Muscle of leg (tissue), 11 donors: Measurements from ENCODE around the gene ZNF740. TPM values are rescaled to one million over a fixed set of nuclear protein-coding genes. Genes with fewer than 3 reads are reported as not detected.

Experiments
- DNase-seq: peaks from one replicate; pipeline ENCODE4 v3.0.0; 2013
- H3K27ac ChIP-seq: one replicate; pipeline ENCODE4 v1.5.1; 2013; ENCODE audit warnings: mild to moderate bottlenecking, low read length, control low read depth
- H3K27me3 ChIP-seq: one replicate; pipeline ENCODE4 v1.6.1; 2013; ENCODE audit warnings: low read length; ENCODE audit not compliant: control insufficient read depth, insufficient read depth
- H3K36me3 ChIP-seq: one replicate; pipeline ENCODE4 v1.6.1; 2013; ENCODE audit warnings: low read length; ENCODE audit not compliant: control insufficient read depth, insufficient read depth
- H3K4me1 ChIP-seq: one replicate; pipeline ENCODE4 v1.6.1; 2013; ENCODE audit warnings: low read length; ENCODE audit not compliant: control insufficient read depth, insufficient read depth
- H3K4me3 ChIP-seq: one replicate; pipeline ENCODE4 v1.5.1; 2013; ENCODE audit warnings: low read length, control low read depth
- H3K9me3 ChIP-seq: replicated peaks from 2 replicates; pipeline ENCODE4 v1.6.1; 2013; ENCODE audit warnings: low read depth, low read length; ENCODE audit not compliant: control insufficient read depth
- WGBS: methylation state at CpG from one replicate; pipeline ENCODE4 v1.1.5; 2013; ENCODE audit warnings: missing lambda C conversion rate; ENCODE audit not compliant: insufficient coverage; 5-methylcytosine and 5-hydroxymethylcytosine counted together
- polyA plus RNA-seq, 8 donors: library from polyadenylated mRNA; unstranded; fragments of 120-200 nt; gene quantifications; one replicate each; pipeline versions ENCODE4 v1.2.1 to v1.2.3, GENCODE V29; 2013; ENCODE audit warnings: inconsistent platforms in 1 of 8, low replicate concordance in 1 of 8; ENCODE audit not compliant: insufficient read length in 8 of 8, insufficient read depth in 1 of 8
- total RNA-seq: library from RNA; stranded (reverse); fragments of 120-200 nt; gene quantifications from one replicate; pipeline ENCODE4 v1.2.4, GENCODE V29; 2013

ZNF740 gene
- total and polyA plus RNA-seq, 9 donors: 19.0 to 36.9 (median 27.6) TPM

- 27% methylated on average over 1 of the region's 11 CpGs for WGBS
- Histone ChIP-seq H3K4me3 (peak overlapping the region; percentile 56), H3K9me3 (no peaks in the 10 kb centered on the region), H3K4me1 (peaks cover 34% of the 10 kb centered on the region), H3K27ac (peak overlapping the region; percentile 60), H3K36me3 (no peaks in the 10 kb centered on the region), H3K27me3 (peaks cover 5% of the 10 kb centered on the region)
- peak; percentile 66 for DNase-seq
Observed at GRCh38 chr12:53232646-53233461, 52.3 kb downstream of the ZNF740 start.

GRCh38 chr12:53233671-53234121 lies 53.2 kb downstream of the ZNF740 start:
- DNase-seq: peak; percentile 28
- H3K27ac ChIP-seq: peak overlapping the region; percentile 67
- no CpG with 5 or more reads among the region's 7 CpGs for WGBS
- H3K36me3 ChIP-seq: no peaks in the 10 kb centered on the region
- H3K27me3 ChIP-seq: peaks cover 5% of the 10 kb centered on the region
- H3K4me1 ChIP-seq: peaks cover 34% of the 10 kb centered on the region
- H3K9me3 ChIP-seq: no peaks in the 10 kb centered on the region
- H3K4me3 ChIP-seq: no peak overlapping the region

GRCh38 chr12:53234271-53234914 lies 53.9 kb downstream of the ZNF740 start:
- 0% methylated on average over 7 of the region's 12 CpGs for WGBS
- Histone ChIP-seq H3K4me1 (peaks cover 34% of the 10 kb centered on the region), H3K4me3 (no peak overlapping the region), H3K36me3 (no peaks in the 10 kb centered on the region), H3K27ac (peak overlapping the region; percentile 67), H3K27me3 (peaks cover 5% of the 10 kb centered on the region), H3K9me3 (no peaks in the 10 kb centered on the region)
- peak; percentile 64 for DNase-seq

GRCh38 chr12:53235164-53235563 lies 54.6 kb downstream of the ZNF740 start:
- Histone ChIP-seq H3K27ac (no peak overlapping the region), H3K9me3 (no peaks in the 10 kb centered on the region), H3K27me3 (peaks cover 8% of the 10 kb centered on the region), H3K36me3 (no peaks in the 10 kb centered on the region), H3K4me3 (no peak overlapping the region), H3K4me1 (peaks cover 34% of the 10 kb centered on the region)
- no CpG with 5 or more reads among the region's 3 CpGs for WGBS
- DNase-seq: no peak

- Histone ChIP-seq H3K4me1 (peaks cover 34% of the 10 kb centered on the region), H3K4me3 (no peak overlapping the region), H3K9me3 (no peaks in the 10 kb centered on the region), H3K27me3 (peaks cover 8% of the 10 kb centered on the region), H3K27ac (no peak overlapping the region), H3K36me3 (no peaks in the 10 kb centered on the region)
- no peak for DNase-seq
- WGBS: 56% methylated on average over 4 of the region's 9 CpGs
Observed at GRCh38 chr12:53235742-53236442, 55.4 kb downstream of the ZNF740 start.

- H3K4me1 ChIP-seq: peaks cover 27% of the 10 kb centered on the region
- H3K9me3 ChIP-seq: no peaks in the 10 kb centered on the region
- H3K36me3 ChIP-seq: no peaks in the 10 kb centered on the region
- H3K27me3 ChIP-seq: peaks cover 8% of the 10 kb centered on the region
- H3K27ac ChIP-seq: no peak overlapping the region
- no peak for DNase-seq
- WGBS: no CpG with 5 or more reads among the region's 1 CpG
- H3K4me3 ChIP-seq: no peak overlapping the region
Observed at GRCh38 chr12:53236443-53237111, 56.1 kb downstream of the ZNF740 start.

- 84% methylated on average over 6 of the region's 10 CpGs for WGBS
- H3K4me3 ChIP-seq: no peak overlapping the region
- no peaks in the 10 kb centered on the region for H3K9me3 ChIP-seq
- peaks cover 11% of the 10 kb centered on the region for H3K27me3 ChIP-seq
- no peaks in the 10 kb centered on the region for H3K36me3 ChIP-seq
- H3K27ac ChIP-seq: no peak overlapping the region
- DNase-seq: no peak
- H3K4me1 ChIP-seq: peaks cover under 1% of the 10 kb centered on the region
Observed at GRCh38 chr12:53239643-53240258, 59.2 kb downstream of the ZNF740 start.

GRCh38 chr12:53241623-53242412 lies 61.3 kb downstream of the ZNF740 start:
- DNase-seq: no peak
- Histone ChIP-seq H3K4me3 (no peak overlapping the region), H3K4me1 (no peaks in the 10 kb centered on the region), H3K27me3 (peaks cover 13% of the 10 kb centered on the region), H3K9me3 (no peaks in the 10 kb centered on the region), H3K27ac (no peak overlapping the region), H3K36me3 (no peaks in the 10 kb centered on the region)
- 38% methylated on average over 10 of the region's 11 CpGs for WGBS

- H3K27me3 ChIP-seq: peaks cover 13% of the 10 kb centered on the region
Observed at GRCh38 chr12:53244337-53244736, 63.8 kb downstream of the ZNF740 start.

More at GRCh38 chr12:53244337-53244736, 63.8 kb downstream of the ZNF740 start:
- Histone ChIP-seq H3K27ac (no peak overlapping the region), H3K36me3 (no peaks in the 10 kb centered on the region), H3K4me3 (no peak overlapping the region), H3K4me1 (no peaks in the 10 kb centered on the region), H3K9me3 (no peaks in the 10 kb centered on the region)
- no peak for DNase-seq
- WGBS: 67% methylated on average over 1 of the region's 1 CpG
